Ectodermal cell (in vitro differentiated cells): ENCODE measurements around the gene MAK.
"Not testable (repeated sequence)": the region's sequence is repeated elsewhere in the genome, so short reads cannot be mapped to it uniquely, and the experiment has no call there.

Experiments
- H3K27ac ChIP-seq: 2 replicates; pipeline ENCODE4 v1.7.0; 2013; ENCODE audit warnings: mild to moderate bottlenecking, low read depth, low read length; ENCODE audit not compliant: insufficient read depth, poor library complexity, severe bottlenecking
- H3K27me3 ChIP-seq: 2 replicates; pipeline ENCODE4 v1.7.0; 2013; ENCODE audit warnings: mild to moderate bottlenecking, low read length; ENCODE audit not compliant: insufficient read depth, control insufficient read depth, poor library complexity, severe bottlenecking
- H3K36me3 ChIP-seq: one replicate; pipeline ENCODE4 v1.7.0; 2013; ENCODE audit warnings: low read length; ENCODE audit not compliant: control insufficient read depth, insufficient read depth
- H3K4me1 ChIP-seq: one replicate; pipeline ENCODE4 v1.7.0; 2013; ENCODE audit warnings: low read length; ENCODE audit not compliant: control insufficient read depth, insufficient read depth
- H3K4me3 ChIP-seq: 2 replicates; pipeline ENCODE4 v1.7.0; 2013; ENCODE audit warnings: low read depth, low read length, control low read depth; ENCODE audit not compliant: insufficient read depth
- H3K9me3 ChIP-seq: 2 replicates; pipeline ENCODE4 v1.7.0; 2013; ENCODE audit warnings: mild to moderate bottlenecking, low read length, moderate library complexity; ENCODE audit not compliant: control insufficient read depth
- WGBS, 2 experiments: methylation state at CpG; one replicate each; pipeline ENCODE4 v1.1.7; 2013; ENCODE audit warnings: missing lambda C conversion rate in 2 of 2; 5-methylcytosine and 5-hydroxymethylcytosine counted together

MAK gene

GRCh38 chr6:10877012-10877411 lies 38.7 kb upstream of the MAK start:
- H3K27ac ChIP-seq, result no peak overlapping the region
- H3K4me3 ChIP-seq, result no peak overlapping the region
- H3K9me3 ChIP-seq, result no peaks in the 10 kb centered on the region
- H3K27me3 ChIP-seq, result peaks cover 38% of the 10 kb centered on the region
- no peaks in the 10 kb centered on the region for H3K4me1 ChIP-seq
- H3K36me3 ChIP-seq, result no peaks in the 10 kb centered on the region
- 95 to 96% methylated on average over 14 of the region's 14 CpGs for WGBS, 2 experiments

- Histone ChIP-seq H3K4me3 (no peak overlapping the region), H3K36me3 (no peaks in the 10 kb centered on the region), H3K27me3 (peaks cover 19% of the 10 kb centered on the region), H3K27ac (no peak overlapping the region), H3K4me1 (no peaks in the 10 kb centered on the region), H3K9me3 (no peaks in the 10 kb centered on the region)
- WGBS, 2 experiments, result 88 to 95% methylated on average over 4 of the region's 4 CpGs
Observed at GRCh38 chr6:10875026-10875425, 36.7 kb upstream of the MAK start.

GRCh38 chr6:10874207-10874606 lies 35.9 kb upstream of the MAK start:
- no peak overlapping the region for H3K27ac ChIP-seq
- no peaks in the 10 kb centered on the region for H3K4me1 ChIP-seq
- H3K4me3 ChIP-seq, result no peak overlapping the region
- no peaks in the 10 kb centered on the region for H3K9me3 ChIP-seq
- WGBS, 2 experiments, result 82 to 87% methylated on average over 6 of the region's 6 CpGs
- no peaks in the 10 kb centered on the region for H3K36me3 ChIP-seq
- H3K27me3 ChIP-seq, result peaks cover 10% of the 10 kb centered on the region

GRCh38 chr6:10873374-10873773 lies 35.0 kb upstream of the MAK start:
- Histone ChIP-seq H3K4me1 (no peaks in the 10 kb centered on the region), H3K9me3 (no peaks in the 10 kb centered on the region), H3K36me3 (no peaks in the 10 kb centered on the region), H3K4me3 (no peak overlapping the region), H3K27ac (no peak overlapping the region), H3K27me3 (peaks cover 2% of the 10 kb centered on the region)
- 70% methylated on average over 1 of the region's 1 CpG; no CpG with 5 or more reads in 1 of the 2 experiments for WGBS, 2 experiments

- WGBS, 2 experiments, result 93 to 96% methylated on average over 2 to 3 of the region's 3 CpGs
- H3K4me3 ChIP-seq, result no peak overlapping the region
- no peaks in the 10 kb centered on the region for H3K9me3 ChIP-seq
- no peaks in the 10 kb centered on the region for H3K36me3 ChIP-seq
- H3K4me1 ChIP-seq, result no peaks in the 10 kb centered on the region
- H3K27ac ChIP-seq, result no peak overlapping the region
- no peaks in the 10 kb centered on the region for H3K27me3 ChIP-seq
Observed at GRCh38 chr6:10867952-10868351, 29.6 kb upstream of the MAK start.

- not testable (repeated sequence) for H3K36me3 ChIP-seq, H3K4me1 ChIP-seq, H3K27me3 ChIP-seq, H3K27ac ChIP-seq, H3K9me3 ChIP-seq, H3K4me3 ChIP-seq
- 88 to 91% methylated on average over 3 of the region's 3 CpGs for WGBS, 2 experiments
Observed at GRCh38 chr6:10866709-10867108, 28.4 kb upstream of the MAK start.

GRCh38 chr6:10863031-10863430 lies 24.7 kb upstream of the MAK start:
- not testable (repeated sequence) for H3K4me1 ChIP-seq, H3K9me3 ChIP-seq, H3K27me3 ChIP-seq, H3K27ac ChIP-seq, H3K36me3 ChIP-seq, H3K4me3 ChIP-seq
- 92 to 93% methylated on average over 7 of the region's 7 CpGs for WGBS, 2 experiments

- H3K36me3 ChIP-seq, result no peaks in the 10 kb centered on the region
- no peaks in the 10 kb centered on the region for H3K27me3 ChIP-seq
- 70 to 71% methylated on average over 4 of the region's 4 CpGs for WGBS, 2 experiments
- no peak overlapping the region for H3K27ac ChIP-seq
- no peaks in the 10 kb centered on the region for H3K9me3 ChIP-seq
- H3K4me1 ChIP-seq, result no peaks in the 10 kb centered on the region
- no peak overlapping the region for H3K4me3 ChIP-seq
Observed at GRCh38 chr6:10862361-10862760, 24.0 kb upstream of the MAK start.

- no peak overlapping the region for H3K4me3 ChIP-seq
- 93 to 96% methylated on average over 2 of the region's 2 CpGs for WGBS, 2 experiments
- no peaks in the 10 kb centered on the region for H3K4me1 ChIP-seq
Observed at GRCh38 chr6:10861086-10861485, 22.7 kb upstream of the MAK start.

GRCh38 chr6:10857259-10857658 lies 18.9 kb upstream of the MAK start:
- H3K27me3 ChIP-seq, result no peaks in the 10 kb centered on the region
- H3K4me1 ChIP-seq, result no peaks in the 10 kb centered on the region
- WGBS, 2 experiments, result 90 to 93% methylated on average over 1 to 2 of the region's 2 CpGs
- H3K27ac ChIP-seq, result no peak overlapping the region
- no peaks in the 10 kb centered on the region for H3K36me3 ChIP-seq
- no peaks in the 10 kb centered on the region for H3K9me3 ChIP-seq
- no peak overlapping the region for H3K4me3 ChIP-seq

More at GRCh38 chr6:10861086-10861485, 22.7 kb upstream of the MAK start:
- Histone ChIP-seq H3K27me3 (no peaks in the 10 kb centered on the region), H3K27ac (no peak overlapping the region), H3K36me3 (no peaks in the 10 kb centered on the region), H3K9me3 (no peaks in the 10 kb centered on the region)
